Stomach smooth muscle (tissue), 2 donors: ENCODE results near the gene SH2D5.

Source experiments
- H3K27ac ChIP-seq: one replicate; pipeline ENCODE4 v1.7.0; 2013; ENCODE audit warnings: mild to moderate bottlenecking, low read length, inconsistent platforms
- H3K27me3 ChIP-seq, 2 donors: one replicate each; pipeline ENCODE4 v1.7.0; 2013; ENCODE audit warnings: low read length in 2 of 2; ENCODE audit not compliant: insufficient read depth in 2 of 2, control insufficient read depth in 1 of 2
- H3K36me3 ChIP-seq, 2 donors: one replicate each; pipeline ENCODE4 v1.7.0; 2013; ENCODE audit warnings: low read length in 2 of 2; ENCODE audit not compliant: control insufficient read depth in 2 of 2, insufficient read depth in 2 of 2
- H3K4me1 ChIP-seq: one replicate; pipeline ENCODE4 v1.7.0; 2013; ENCODE audit warnings: low read length; ENCODE audit not compliant: control insufficient read depth, insufficient read depth
- H3K4me3 ChIP-seq, 2 donors: one replicate each; pipeline ENCODE4 v1.7.0; 2013; ENCODE audit warnings: low read length in 2 of 2
- H3K9ac ChIP-seq, 2 donors: one replicate each; pipeline ENCODE4 v1.7.0; 2013; ENCODE audit warnings: low read length in 2 of 2, mild to moderate bottlenecking in 1 of 2
- H3K9me3 ChIP-seq, 2 donors: one replicate each; pipeline ENCODE4 v1.7.0; 2013; ENCODE audit warnings: low read length in 2 of 2; ENCODE audit not compliant: control insufficient read depth in 2 of 2
- donor health status: healthy.
- donor health status: Pancreatic carcinoma.

The SH2D5 gene

DNA sequence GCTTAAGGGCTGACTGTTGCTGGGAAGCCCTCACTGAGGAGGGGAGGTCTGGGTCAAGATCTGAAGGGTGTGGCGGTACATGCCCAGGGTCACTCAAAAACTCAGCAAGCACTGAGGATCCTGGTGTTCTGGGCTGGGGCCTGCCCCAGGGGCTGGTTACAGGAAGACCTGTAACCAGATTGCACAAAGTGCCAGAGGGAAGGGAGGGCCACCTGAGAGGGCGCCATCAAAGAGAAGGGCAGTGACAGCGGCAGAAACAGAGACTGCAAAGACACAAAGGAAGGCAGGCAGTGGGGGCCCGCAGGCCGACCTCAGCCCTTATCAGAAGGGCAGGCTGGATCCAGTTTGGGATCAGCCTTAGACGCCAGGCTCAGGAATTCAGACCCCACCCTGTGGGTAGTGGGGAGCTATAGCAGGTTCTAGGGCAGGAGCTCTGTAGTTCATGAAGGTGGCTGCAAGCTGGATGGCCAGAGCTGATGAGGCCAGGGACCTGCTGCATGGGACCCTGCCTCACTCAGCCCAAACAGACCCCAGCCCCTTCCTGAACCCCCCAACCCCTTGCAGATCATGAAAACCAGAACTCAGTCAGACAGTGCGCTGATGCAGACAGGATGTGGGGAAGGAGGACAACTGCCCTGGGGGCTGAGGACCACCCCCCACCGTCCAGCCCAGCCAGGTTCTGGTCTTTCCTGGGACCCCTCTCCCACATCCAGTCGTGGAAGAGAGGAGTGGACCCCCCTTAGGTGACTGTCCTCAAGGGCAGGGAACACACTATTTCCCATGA is 3.9 kb downstream of the SH2D5 start:
- Histone ChIP-seq H3K9me3 (no peaks in the 10 kb centered on the region), H3K4me3 (no peak overlapping the region), H3K9ac (no peak overlapping the region), H3K27me3 (peaks cover 23 to 29% of the 10 kb centered on the region in 2 donors), H3K36me3 (no peaks in the 10 kb centered on the region), H3K27ac (no peak overlapping the region), H3K4me1 (peaks cover 28% of the 10 kb centered on the region)

DNA sequence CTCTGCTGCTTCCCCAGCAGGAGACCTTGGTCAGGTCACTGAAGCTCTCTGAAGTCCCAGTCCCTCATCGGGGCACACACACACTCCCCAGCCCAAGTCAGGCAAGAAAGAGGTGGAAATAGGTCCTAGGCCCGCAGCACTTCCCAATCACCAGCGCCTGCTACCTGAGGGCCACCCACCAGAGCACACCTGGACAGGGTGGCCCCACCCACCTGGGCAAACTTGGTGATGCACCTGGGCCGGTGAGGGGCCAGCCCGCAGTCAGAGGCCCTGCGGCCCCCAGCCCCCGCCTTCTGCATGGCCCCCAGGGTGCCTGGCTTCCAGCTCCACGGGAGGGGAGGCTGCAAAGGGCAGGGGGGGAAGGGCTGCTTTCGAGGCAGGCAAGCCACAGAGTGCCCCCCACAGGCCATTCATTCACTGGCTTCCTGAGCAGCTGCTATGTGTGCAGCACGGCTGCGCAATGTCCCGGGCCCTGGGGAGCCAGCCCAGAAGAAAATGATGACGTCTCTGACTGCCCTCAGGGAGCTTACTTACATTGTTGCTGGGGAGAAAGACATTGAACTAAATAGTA is 4.7 kb downstream of the SH2D5 start:
- no peaks in the 10 kb centered on the region for H3K36me3 ChIP-seq
- no peak overlapping the region for H3K4me3 ChIP-seq
- H3K27ac ChIP-seq: no peak overlapping the region
- peaks cover 21 to 29% of the 10 kb centered on the region in 2 donors for H3K27me3 ChIP-seq
- no peak overlapping the region for H3K9ac ChIP-seq
- H3K9me3 ChIP-seq: no peaks in the 10 kb centered on the region
- H3K4me1 ChIP-seq: peaks cover 21% of the 10 kb centered on the region

DNA sequence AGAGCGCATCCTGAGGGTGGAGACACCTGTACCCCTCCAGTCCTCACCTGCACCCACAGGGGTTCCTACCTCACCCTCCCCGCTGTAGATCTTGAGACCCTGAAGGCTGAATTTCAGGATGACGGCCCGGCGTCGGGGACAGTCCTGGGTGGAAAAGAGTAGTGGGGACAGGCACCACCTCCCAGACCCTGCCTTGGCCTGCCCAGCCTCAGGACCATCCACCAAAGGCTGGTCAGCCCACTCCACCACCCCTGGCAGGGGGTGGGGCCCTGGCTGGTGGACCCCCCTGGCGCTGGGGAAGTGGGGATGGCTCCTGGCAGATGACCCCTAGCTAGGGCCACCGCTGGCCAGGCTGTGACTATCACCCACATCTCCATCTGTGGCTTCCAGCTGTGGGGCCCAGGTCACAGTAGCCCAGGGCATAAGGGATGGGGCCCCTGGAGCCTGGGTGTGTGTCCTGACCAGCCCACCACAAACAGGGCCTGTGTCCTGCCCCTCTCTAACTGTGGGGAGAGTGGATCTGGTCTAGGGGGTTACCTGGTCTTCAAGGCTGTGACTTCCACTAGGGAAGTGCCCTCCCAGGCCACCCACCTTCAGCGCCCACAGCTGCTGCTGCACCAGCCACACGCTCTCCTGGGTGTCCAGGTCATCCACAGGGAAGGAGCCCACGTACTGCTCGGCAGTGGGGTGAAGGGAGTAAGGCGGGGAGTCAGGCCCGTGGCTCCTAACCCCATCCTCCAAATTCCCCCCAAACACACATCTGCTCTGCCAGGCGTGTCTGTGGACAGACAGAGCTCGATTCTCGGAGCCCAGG is 5.4 kb downstream of the SH2D5 start:
- no peaks in the 10 kb centered on the region for H3K9me3 ChIP-seq
- no peak overlapping the region for H3K27ac ChIP-seq
- peaks cover 21 to 29% of the 10 kb centered on the region in 2 donors for H3K27me3 ChIP-seq
- peaks cover 14% of the 10 kb centered on the region for H3K4me1 ChIP-seq
- no peaks in the 10 kb centered on the region for H3K36me3 ChIP-seq
- H3K9ac ChIP-seq: no peak overlapping the region
- no peak overlapping the region for H3K4me3 ChIP-seq

DNA sequence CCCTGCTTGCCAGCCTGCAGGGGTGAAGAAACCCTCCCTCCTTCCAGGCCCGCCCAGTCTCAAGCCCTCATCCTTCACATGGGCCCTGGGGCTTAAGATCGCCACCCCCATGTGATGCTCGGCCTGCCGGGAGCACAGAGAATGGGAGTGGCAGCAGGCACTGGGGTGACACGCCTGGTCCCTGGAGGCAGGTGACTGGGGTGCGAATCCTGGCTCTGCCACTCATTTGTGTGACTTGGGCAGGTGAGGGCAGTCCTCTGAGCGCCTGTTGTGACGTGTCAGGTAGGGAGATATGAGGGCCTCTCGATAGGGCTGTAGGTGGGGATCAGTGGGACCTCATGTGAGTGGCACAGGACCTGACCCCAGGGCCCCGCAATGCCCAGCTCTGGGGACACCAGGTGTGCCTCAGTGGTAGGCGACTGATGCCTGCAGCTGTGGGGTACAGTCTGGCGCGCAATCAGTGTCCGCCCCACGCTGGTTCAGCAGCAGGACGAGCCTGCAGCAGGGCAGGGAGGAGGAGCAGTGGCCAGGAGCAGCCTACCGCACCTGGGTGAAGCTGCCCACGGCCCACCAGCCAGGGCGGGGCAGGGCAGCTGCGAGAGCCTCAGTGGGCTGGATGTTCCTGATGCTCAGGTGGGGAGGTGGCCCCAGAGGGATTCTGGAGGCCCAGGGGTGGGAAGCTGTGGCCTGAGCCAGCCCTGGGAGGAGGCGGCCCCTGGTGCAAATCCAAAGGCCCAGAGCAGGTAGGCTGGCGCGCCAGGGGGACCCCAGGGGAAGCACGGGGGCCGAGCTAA is 6.2 kb downstream of the SH2D5 start:
- no peak overlapping the region for H3K9ac ChIP-seq
- H3K36me3 ChIP-seq: no peaks in the 10 kb centered on the region
- H3K4me1 ChIP-seq: peaks cover 7% of the 10 kb centered on the region
- no peak overlapping the region for H3K4me3 ChIP-seq
- H3K27me3 ChIP-seq: peaks cover 21 to 25% of the 10 kb centered on the region in 2 donors
- H3K27ac ChIP-seq: no peak overlapping the region
- H3K9me3 ChIP-seq: no peaks in the 10 kb centered on the region

DNA sequence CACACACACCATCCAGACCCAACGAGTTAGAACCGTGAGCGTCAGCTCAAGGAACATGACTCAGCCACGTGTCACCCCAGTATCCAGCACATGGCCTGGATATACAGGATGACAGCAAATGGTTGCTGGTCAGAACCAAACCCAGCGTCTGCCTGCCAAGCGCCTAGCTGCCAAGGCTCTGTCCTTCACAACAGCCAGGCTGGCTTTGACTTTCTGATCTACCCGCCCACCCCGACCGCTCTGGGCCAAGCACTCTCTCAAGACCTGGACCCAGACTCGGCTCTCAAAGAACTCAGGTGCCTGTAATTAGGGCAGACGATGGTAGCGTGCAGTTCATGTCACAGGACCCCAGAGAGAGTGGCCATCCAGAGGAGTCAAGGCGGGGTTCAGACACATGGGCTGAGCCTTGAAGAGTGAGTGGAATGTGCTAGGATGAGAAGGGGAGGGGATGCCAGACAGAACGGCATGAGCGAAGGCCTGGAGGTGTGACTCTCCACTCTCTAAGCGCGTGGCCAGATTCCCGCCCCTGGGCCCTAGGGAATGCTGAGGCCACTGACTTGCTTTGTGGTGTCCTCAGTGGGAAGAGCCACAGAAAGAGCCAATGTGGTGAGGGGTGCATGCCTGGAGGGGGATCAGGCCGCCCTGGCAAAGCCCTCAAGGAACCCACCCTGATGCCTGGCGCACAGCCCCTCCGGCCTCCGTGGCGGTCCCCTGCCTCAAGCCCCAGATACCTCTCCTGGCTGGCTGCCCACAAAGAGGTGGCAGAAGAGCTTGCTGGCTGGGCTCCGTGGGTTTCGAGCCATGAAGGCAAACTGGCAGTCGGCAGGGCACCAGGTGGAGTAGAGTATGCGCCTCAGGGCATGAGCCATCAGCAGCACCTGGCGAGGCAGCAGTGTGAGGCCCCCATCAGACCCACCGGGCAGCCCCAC is 7.0 kb downstream of the SH2D5 start:
- H3K27me3 ChIP-seq: peaks cover 15 to 16% of the 10 kb centered on the region in 2 donors
- no peaks in the 10 kb centered on the region for H3K36me3 ChIP-seq
- H3K9ac ChIP-seq: no peak overlapping the region
- no peaks in the 10 kb centered on the region for H3K9me3 ChIP-seq
- H3K4me1 ChIP-seq: no peaks in the 10 kb centered on the region
- H3K27ac ChIP-seq: no peak overlapping the region
- no peak overlapping the region for H3K4me3 ChIP-seq

DNA sequence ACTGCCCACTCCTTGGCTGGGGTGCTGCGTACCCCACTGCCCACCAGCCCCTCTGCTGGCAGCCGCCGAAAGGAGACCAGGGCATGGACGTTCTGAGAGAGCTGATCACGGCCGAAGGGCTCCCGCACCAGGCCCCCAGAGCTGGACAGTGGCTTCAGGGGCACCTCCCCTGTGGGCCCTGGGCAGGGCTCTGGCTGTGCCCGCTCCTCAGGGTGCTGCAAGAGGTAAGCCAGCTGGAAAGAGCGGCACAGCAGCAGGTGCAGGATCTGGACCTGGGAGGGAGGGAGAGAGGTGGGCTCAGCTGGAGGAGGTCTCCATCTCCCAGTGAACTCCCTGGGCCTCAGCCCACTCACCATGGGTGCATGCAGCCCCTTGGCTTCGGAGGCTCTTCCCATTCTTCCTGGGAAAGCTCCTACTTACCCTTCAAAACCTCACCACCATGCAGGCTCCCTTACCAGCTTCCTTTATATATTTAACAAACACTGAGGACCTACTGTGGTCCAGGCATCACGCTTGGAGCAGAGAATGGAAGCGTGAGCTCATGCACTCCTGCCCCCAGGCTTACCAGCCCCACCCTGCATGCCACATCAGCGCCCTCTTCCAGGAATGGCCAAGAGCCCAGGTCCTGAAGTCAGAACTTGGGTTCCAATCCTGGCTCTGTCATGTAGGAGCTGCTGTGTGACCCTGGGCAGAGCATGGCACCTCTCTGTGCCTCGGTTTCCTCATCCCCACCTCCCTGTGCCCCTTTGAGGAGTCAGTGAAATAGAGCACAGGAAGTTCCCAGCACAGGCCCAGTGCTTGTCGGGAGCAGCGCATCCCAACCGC is 7.9 kb downstream of the SH2D5 start:
- Histone ChIP-seq H3K27ac (no peak overlapping the region), H3K36me3 (no peaks in the 10 kb centered on the region), H3K9ac (no peak overlapping the region), H3K4me1 (no peaks in the 10 kb centered on the region), H3K4me3 (no peak overlapping the region), H3K27me3 (peaks cover 8 to 11% of the 10 kb centered on the region in 2 donors), H3K9me3 (no peaks in the 10 kb centered on the region)

DNA sequence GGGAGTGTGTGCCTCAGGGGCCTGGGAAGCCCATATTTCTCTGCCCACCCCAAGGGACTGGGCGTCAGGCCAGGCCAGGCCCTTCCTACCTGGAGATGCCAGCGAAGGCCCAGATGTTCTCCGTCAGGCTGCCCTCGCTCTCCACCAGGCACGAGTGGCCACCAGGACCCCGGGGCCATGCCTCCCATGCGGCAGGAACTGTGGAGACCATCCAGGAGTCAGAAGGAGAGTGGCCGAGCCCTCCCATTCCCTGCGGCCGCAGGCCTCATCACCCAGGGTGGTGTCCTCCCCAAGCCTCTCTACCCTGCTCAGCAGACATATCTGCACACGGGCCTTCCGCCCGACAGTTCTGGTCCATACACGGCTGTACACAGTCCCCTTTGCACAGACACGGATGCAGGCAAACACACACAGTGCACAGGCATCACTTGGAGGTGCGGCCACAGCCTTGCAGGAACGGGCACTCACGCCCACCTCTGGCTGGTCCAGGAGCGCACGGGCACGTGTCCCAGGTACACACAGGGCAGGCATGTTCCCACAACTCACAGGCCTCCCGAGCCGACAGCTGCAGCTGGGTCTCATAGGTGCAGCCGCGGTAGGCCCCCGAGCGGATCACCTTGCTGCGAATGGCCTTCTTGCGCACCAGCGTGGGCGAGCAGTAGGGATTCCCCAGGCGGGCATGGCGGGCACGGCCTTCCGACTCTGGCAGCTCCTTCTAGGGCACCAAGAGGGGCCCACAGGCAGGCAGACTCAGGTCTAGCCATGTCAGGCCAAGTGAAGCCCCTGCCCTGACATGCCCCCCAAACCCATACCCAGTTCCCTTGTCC is 8.8 kb downstream of the SH2D5 start:
- no peak overlapping the region for H3K27ac ChIP-seq
- H3K9me3 ChIP-seq: no peaks in the 10 kb centered on the region
- H3K9ac ChIP-seq: no peak overlapping the region
- H3K36me3 ChIP-seq: no peaks in the 10 kb centered on the region
- peaks cover 3 to 7% of the 10 kb centered on the region in 2 donors for H3K27me3 ChIP-seq
- no peaks in the 10 kb centered on the region for H3K4me1 ChIP-seq
- no peak overlapping the region for H3K4me3 ChIP-seq

DNA sequence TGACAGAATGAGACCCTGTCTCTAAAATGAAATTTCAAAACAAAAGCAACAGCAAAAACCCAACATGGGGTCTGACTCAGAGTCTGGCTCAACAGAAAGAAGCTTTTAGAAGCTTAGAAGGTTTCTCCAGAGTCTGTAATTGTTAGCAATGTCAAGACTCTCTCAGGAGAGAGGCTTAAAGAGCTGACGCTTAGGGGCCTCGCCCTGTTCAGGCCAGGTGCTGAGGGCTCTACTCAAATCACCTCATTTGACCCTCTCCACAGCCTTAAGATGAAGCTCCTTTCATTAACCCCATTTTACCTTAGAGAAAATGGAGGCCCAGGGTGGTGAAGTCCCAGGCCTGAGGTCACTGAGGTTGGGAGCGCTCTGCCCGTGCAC is 9.4 kb downstream of the SH2D5 start:
- Histone ChIP-seq H3K4me1 (peaks cover under 1% of the 10 kb centered on the region), H3K36me3 (no peaks in the 10 kb centered on the region), H3K9ac (no peak overlapping the region), H3K27ac (no peak overlapping the region), H3K27me3 (peaks cover 0 to 3% of the 10 kb centered on the region in 2 donors), H3K4me3 (no peak overlapping the region), H3K9me3 (no peaks in the 10 kb centered on the region)
